Measurements from ENCODE around the gene SLC25A25. TPM values are rescaled to one million over a fixed set of nuclear protein-coding genes. Genes with fewer than 3 reads are reported as not detected.

SLC25A25 gene
- total and polyA plus RNA-seq, 9 of the 15 experiments (the other 6 are each of a cell fraction or from before 2014, with no cell fraction given) = 0.07 to 35.9 (median 23.2) TPM

DNA sequence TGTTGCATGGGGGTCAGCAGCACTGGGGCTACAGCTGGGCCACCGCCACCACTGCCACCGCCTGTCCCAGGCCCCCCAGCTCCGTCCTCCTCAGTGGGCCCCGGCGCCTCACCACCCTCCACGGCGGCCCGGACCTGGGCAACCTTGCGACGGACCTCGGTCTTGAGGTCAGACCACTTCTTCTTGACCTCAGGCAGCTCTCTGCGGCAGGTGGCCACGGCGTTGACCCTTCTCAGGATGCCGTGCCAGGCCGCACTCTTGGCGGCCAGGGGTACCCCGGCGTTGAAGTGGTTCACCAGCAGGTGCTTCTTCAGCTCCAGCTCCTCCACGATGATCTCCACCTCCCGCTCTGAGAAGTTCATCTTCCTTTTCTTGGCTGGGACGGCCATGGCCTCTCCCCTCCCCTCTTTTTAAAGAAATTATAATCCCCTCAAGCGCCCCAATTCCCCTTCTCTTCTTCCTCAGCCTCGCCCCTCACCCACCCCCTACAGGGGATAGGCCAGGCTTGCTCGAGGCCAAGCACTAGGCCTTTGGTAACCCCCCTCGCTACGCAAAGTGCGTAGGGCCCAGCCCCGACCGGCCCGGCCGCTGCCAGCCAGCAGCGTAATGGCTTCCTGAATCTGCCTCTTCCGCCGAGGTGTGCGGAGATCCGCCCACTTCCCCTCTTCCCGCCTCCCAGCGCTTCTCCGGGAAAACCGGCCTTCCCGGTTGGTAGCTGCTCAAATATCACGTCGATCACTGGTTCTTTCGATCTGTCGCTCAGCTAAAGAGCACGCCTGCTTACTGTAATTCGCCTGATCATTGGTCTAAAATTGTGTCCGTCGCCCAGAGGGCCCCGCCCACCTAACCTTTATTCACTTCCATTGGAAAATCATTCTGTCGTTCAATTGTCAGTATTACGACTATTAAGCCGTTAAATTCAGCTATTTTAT lies 1.1 kb upstream of the SLC25A25 start, which contains the start of gene NAIF1 (continued):
- TF ChIP-seq, protein P1, sequence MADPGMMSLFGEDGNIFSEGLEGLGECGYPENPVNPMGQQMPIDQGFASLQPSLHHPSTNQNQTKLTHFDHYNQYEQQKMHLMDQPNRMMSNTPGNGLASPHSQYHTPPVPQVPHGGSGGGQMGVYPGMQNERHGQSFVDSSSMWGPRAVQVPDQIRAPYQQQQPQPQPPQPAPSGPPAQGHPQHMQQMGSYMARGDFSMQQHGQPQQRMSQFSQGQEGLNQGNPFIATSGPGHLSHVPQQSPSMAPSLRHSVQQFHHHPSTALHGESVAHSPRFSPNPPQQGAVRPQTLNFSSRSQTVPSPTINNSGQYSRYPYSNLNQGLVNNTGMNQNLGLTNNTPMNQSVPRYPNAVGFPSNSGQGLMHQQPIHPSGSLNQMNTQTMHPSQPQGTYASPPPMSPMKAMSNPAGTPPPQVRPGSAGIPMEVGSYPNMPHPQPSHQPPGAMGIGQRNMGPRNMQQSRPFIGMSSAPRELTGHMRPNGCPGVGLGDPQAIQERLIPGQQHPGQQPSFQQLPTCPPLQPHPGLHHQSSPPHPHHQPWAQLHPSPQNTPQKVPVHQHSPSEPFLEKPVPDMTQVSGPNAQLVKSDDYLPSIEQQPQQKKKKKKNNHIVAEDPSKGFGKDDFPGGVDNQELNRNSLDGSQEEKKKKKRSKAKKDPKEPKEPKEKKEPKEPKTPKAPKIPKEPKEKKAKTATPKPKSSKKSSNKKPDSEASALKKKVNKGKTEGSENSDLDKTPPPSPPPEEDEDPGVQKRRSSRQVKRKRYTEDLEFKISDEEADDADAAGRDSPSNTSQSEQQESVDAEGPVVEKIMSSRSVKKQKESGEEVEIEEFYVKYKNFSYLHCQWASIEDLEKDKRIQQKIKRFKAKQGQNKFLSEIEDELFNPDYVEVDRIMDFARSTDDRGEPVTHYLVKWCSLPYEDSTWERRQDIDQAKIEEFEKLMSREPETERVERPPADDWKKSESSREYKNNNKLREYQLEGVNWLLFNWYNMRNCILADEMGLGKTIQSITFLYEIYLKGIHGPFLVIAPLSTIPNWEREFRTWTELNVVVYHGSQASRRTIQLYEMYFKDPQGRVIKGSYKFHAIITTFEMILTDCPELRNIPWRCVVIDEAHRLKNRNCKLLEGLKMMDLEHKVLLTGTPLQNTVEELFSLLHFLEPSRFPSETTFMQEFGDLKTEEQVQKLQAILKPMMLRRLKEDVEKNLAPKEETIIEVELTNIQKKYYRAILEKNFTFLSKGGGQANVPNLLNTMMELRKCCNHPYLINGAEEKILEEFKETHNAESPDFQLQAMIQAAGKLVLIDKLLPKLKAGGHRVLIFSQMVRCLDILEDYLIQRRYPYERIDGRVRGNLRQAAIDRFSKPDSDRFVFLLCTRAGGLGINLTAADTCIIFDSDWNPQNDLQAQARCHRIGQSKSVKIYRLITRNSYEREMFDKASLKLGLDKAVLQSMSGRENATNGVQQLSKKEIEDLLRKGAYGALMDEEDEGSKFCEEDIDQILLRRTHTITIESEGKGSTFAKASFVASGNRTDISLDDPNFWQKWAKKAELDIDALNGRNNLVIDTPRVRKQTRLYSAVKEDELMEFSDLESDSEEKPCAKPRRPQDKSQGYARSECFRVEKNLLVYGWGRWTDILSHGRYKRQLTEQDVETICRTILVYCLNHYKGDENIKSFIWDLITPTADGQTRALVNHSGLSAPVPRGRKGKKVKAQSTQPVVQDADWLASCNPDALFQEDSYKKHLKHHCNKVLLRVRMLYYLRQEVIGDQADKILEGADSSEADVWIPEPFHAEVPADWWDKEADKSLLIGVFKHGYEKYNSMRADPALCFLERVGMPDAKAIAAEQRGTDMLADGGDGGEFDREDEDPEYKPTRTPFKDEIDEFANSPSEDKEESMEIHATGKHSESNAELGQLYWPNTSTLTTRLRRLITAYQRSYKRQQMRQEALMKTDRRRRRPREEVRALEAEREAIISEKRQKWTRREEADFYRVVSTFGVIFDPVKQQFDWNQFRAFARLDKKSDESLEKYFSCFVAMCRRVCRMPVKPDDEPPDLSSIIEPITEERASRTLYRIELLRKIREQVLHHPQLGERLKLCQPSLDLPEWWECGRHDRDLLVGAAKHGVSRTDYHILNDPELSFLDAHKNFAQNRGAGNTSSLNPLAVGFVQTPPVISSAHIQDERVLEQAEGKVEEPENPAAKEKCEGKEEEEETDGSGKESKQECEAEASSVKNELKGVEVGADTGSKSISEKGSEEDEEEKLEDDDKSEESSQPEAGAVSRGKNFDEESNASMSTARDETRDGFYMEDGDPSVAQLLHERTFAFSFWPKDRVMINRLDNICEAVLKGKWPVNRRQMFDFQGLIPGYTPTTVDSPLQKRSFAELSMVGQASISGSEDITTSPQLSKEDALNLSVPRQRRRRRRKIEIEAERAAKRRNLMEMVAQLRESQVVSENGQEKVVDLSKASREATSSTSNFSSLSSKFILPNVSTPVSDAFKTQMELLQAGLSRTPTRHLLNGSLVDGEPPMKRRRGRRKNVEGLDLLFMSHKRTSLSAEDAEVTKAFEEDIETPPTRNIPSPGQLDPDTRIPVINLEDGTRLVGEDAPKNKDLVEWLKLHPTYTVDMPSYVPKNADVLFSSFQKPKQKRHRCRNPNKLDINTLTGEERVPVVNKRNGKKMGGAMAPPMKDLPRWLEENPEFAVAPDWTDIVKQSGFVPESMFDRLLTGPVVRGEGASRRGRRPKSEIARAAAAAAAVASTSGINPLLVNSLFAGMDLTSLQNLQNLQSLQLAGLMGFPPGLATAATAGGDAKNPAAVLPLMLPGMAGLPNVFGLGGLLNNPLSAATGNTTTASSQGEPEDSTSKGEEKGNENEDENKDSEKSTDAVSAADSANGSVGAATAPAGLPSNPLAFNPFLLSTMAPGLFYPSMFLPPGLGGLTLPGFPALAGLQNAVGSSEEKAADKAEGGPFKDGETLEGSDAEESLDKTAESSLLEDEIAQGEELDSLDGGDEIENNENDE (IDR thresholded peaks at IDR 0.05; ENCODE audit: low read depth, low read length) = no peak
- no peak for TF ChIP-seq ETV1 (tag; conservative IDR thresholded peaks at IDR 0.05; ENCODE audit: low read depth)
- TF ChIP-seq ADNP (tag; IDR thresholded peaks at IDR 0.05) = no peak
- no peak for TF ChIP-seq ELF4 (CRISPR knock-in tag; IDR thresholded peaks at IDR 0.05)
- TF ChIP-seq ZFP1 (CRISPR knock-in tag; IDR thresholded peaks at IDR 0.05) = no peak
- no peak for TF ChIP-seq ZNF3 (CRISPR knock-in tag; IDR thresholded peaks at IDR 0.05)
- TF ChIP-seq ZNF212 (CRISPR knock-in tag; IDR thresholded peaks at IDR 0.05) = no peak
- TF ChIP-seq JUNB (CRISPR knock-in tag; conservative IDR thresholded peaks at IDR 0.05) = no peak
- TF ChIP-seq ZNF778 (CRISPR knock-in tag; IDR thresholded peaks at IDR 0.05) = no peak
- TF ChIP-seq, protein P2, sequence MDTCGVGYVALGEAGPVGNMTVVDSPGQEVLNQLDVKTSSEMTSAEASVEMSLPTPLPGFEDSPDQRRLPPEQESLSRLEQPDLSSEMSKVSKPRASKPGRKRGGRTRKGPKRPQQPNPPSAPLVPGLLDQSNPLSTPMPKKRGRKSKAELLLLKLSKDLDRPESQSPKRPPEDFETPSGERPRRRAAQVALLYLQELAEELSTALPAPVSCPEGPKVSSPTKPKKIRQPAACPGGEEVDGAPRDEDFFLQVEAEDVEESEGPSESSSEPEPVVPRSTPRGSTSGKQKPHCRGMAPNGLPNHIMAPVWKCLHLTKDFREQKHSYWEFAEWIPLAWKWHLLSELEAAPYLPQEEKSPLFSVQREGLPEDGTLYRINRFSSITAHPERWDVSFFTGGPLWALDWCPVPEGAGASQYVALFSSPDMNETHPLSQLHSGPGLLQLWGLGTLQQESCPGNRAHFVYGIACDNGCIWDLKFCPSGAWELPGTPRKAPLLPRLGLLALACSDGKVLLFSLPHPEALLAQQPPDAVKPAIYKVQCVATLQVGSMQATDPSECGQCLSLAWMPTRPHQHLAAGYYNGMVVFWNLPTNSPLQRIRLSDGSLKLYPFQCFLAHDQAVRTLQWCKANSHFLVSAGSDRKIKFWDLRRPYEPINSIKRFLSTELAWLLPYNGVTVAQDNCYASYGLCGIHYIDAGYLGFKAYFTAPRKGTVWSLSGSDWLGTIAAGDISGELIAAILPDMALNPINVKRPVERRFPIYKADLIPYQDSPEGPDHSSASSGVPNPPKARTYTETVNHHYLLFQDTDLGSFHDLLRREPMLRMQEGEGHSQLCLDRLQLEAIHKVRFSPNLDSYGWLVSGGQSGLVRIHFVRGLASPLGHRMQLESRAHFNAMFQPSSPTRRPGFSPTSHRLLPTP (IDR thresholded peaks at IDR 0.05; ENCODE audit: borderline replicate concordance, extremely low read depth, insufficient read length) = no peak
- TF ChIP-seq HLTF (IDR thresholded peaks at IDR 0.05) = peak; percentile 34; the same call in 1 of the 2 replicates
- no peak for TF ChIP-seq ZNF830 (CRISPR knock-in tag; IDR thresholded peaks at IDR 0.05)
- no peak for TF ChIP-seq TFAM (CRISPR knock-in tag; conservative IDR thresholded peaks at IDR 0.05)
